ENCODE data around the gene OR8G5.

The OR8G5 gene

DNA sequence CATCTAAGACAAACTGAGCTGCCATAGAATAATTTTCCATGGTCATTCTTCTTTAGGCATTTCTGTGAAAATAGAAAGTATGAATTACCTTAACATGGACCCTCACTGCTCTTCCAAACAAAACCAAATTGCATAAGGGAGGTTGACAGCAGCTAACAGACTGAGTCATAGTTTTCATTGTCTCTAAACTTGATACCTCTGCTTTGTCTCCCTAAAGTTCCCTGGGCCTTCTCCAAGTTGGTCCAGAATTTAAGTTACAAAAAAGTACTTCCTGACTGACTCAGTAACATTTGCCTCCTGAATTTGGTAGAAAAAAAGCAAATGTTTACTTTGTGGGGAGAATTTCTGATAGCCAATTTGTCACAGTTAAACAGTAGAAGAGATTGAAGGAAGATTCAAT, 54.5 kb downstream of the OR8G5 start:
- ATAC-seq (ENCODE audit: low read depth) (no peak), DNase-seq (ENCODE audit: low spot score in 2 of 2) (no peak)
- no peaks in the 10 kb centered on the region for H3K9me3 Mint-ChIP-seq
- no peak overlapping the region for H3K4me3 Mint-ChIP-seq
- H3K36me3 Mint-ChIP-seq, result no peaks in the 10 kb centered on the region
- H3K27ac Mint-ChIP-seq, result no peak overlapping the region
- H3K4me1 Mint-ChIP-seq, result no peaks in the 10 kb centered on the region
- no peaks in the 10 kb centered on the region for H3K27me3 Mint-ChIP-seq

DNA sequence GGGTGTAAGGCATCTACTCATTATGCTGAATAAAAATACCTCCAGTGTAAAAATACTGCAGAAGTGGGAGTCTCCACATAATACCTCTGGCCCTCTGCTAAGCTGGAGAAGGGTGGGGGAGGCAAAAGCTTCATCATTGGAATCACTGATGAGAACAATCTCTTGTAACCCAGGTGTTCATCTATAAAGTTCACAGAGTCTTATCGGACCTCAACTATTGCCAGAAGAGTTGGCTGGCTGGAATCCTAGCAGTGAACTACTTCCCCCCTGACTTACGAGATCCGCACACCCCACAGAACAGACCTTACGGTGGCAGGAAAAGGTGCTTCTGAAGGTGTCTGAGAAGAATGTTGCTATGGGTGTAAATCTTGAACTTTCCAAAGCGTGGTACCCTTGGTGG, 55.1 kb downstream of the OR8G5 start:
- no peaks in the 10 kb centered on the region for H3K4me1 Mint-ChIP-seq
- no peak overlapping the region for H3K27ac Mint-ChIP-seq
- no peak overlapping the region for H3K4me3 Mint-ChIP-seq
- DNase-seq (ENCODE audit: low spot score in 2 of 2), result no peak
- H3K9me3 Mint-ChIP-seq, result no peaks in the 10 kb centered on the region
- no peak for ATAC-seq (ENCODE audit: low read depth)
- no peaks in the 10 kb centered on the region for H3K27me3 Mint-ChIP-seq
- H3K36me3 Mint-ChIP-seq, result no peaks in the 10 kb centered on the region

DNA sequence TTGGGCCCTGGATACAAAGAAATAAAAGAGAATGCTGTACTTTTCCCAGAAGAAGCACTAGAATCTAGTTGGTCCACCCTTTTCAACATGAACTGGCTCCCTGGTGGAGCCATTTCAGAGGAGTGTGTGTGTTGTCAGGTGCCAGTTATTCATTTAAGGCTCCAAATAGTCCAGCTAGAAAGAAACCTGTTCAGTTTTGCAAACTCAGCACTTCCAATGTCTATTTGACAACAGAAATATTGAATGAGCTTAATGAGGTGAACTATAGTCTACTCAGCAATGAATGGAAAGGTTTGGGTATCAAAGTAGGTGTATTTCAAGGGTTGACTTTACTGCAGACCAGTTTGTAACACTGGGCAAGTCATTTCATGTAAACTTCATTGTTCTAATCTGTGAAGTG, 55.5 kb downstream of the OR8G5 start:
- H3K27me3 Mint-ChIP-seq, result no peaks in the 10 kb centered on the region
- no peaks in the 10 kb centered on the region for H3K4me1 Mint-ChIP-seq
- ATAC-seq (ENCODE audit: low read depth) (no peak), DNase-seq (ENCODE audit: low spot score in 2 of 2) (no peak)
- H3K4me3 Mint-ChIP-seq, result no peak overlapping the region
- no peaks in the 10 kb centered on the region for H3K9me3 Mint-ChIP-seq
- no peak overlapping the region for H3K27ac Mint-ChIP-seq
- H3K36me3 Mint-ChIP-seq, result no peaks in the 10 kb centered on the region

DNA sequence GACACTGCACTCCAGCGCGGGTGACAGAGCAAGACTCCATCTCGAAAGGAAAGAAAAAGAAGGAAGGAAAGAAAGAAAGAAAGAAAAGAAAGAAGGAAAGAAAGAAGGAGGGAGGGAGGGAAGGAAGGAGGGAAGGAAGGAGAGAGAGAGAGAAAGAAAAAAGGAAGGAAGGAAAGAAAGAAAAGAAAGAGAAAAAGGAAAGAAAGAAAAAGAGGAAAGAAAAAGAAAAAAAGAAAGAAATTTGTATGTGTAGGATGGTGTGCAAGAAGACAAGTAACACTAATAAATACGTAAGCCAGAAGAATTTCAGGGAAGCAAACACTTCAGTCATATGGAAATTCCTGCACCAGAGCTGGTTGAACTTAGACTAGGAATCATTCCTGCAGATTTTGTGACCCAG, 57.0 kb downstream of the OR8G5 start:
- no peaks in the 10 kb centered on the region for H3K36me3 Mint-ChIP-seq
- H3K4me1 Mint-ChIP-seq, result no peaks in the 10 kb centered on the region

DNA sequence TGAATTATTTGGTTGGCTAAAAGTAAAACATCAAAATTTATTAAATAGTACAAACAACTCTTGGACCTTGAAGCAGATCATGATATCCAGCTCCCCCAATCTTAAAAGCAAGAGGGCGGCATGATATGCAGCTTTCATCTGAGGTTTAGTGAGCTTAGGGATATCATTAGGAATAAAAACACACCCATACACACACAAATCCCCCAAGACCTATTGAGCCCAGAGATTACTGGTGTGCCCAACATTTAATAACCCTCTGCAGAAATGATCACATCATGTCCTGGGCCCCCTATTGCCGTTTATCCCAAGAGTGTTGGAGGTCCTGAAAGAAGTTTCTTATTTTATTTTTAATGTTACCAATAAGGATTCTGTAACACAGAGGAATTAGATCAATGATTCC, 57.7 kb downstream of the OR8G5 start, which contains the start of gene OR8D1:
TSS of gene OR8D1 (minus strand) at position 101 of the 400 bp plus-strand sequence. CDS start 3,183 bp downstream, outside the sequence.
- DNase-seq (ENCODE audit: low spot score in 2 of 2) (no peak), ATAC-seq (ENCODE audit: low read depth) (no peak)
- Mint-ChIP-seq H3K36me3 (no peaks in the 10 kb centered on the region), H3K9me3 (no peaks in the 10 kb centered on the region), H3K27me3 (no peaks in the 10 kb centered on the region), H3K4me3 (no peak within 1 kb of the TSS), H3K4me1 (no peaks in the 10 kb centered on the region), H3K27ac (no peak within 1 kb of the TSS)

More for the DNA sequence above, 57.0 kb downstream of the OR8G5 start:
- Mint-ChIP-seq H3K9me3 (no peaks in the 10 kb centered on the region), H3K27me3 (no peaks in the 10 kb centered on the region), H3K27ac (no peak overlapping the region), H3K4me3 (no peak overlapping the region)
- ATAC-seq (ENCODE audit: low read depth) (no peak), DNase-seq (ENCODE audit: low spot score in 2 of 2) (no peak)

DNA sequence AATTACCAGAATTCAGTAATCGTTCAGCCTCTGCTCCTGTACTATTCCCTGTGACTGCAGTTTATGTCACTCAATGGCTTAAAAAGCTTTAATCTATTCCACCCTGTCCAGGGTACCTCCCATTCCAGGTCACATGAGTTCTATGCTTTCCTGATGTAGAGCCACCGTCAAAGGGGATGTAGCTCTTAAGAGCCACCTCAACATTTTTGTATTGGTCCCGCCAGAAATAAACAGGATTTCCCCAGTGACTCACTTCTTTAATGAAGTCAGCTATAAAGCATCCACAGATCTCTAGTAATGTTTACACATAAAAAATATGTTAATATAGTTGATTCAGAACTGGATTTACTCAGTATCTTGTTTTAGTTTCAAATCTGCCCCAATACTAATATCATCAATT, 58.9 kb downstream of the OR8G5 start:
- H3K9me3 Mint-ChIP-seq, result peaks cover 1% of the 10 kb centered on the region
- no peak overlapping the region for H3K27ac Mint-ChIP-seq
- ATAC-seq (ENCODE audit: low read depth) (no peak), DNase-seq (ENCODE audit: low spot score in 2 of 2) (no peak)
- no peak overlapping the region for H3K4me3 Mint-ChIP-seq
- no peaks in the 10 kb centered on the region for H3K4me1 Mint-ChIP-seq
- peaks cover 7% of the 10 kb centered on the region for H3K27me3 Mint-ChIP-seq
- H3K36me3 Mint-ChIP-seq, result no peaks in the 10 kb centered on the region

All from memory B cell (primary cell).